ENCODE measurements around the gene LRCOL1. TPM values are rescaled to one million over a fixed set of nuclear protein-coding genes. Genes with fewer than 3 reads are reported as not detected.
"Not testable (repeated sequence)": the region's sequence is repeated elsewhere in the genome, so short reads cannot be mapped to it uniquely, and the experiment has no call there.

Gene LRCOL1
- total and polyA plus RNA-seq, 9 donors: 0.11 to 0.71 (median 0.63) TPM; not detected in 5

- intact Hi-C loops (cut with DNase I): loop anchor here in 2 of 4 donors (1.0 to 5.0 kb wide), 3 partner anchors 37 to 449 kb away; no protein-coding TSS in a partner anchor
- no peak overlapping the region for H3K27ac ChIP-seq
- TF ChIP-seq CTCF (IDR thresholded peaks at IDR 0.05) (no peak), POLR2A (IDR thresholded peaks at IDR 0.05) (no peak), EP300 (IDR thresholded peaks at IDR 0.05) (no peak)
- no peaks in the 10 kb centered on the region for H3K9me3 ChIP-seq
- no peak overlapping the region for H3K4me3 ChIP-seq
- H3K4me1 ChIP-seq (ENCODE audit: insufficient read depth): peaks cover 4% of the 10 kb centered on the region
- DNase-seq: peak in 1 of 5 donors; percentile 59
- WGBS, 3 donors: 71 to 81% (median 74%) methylated on average over 23 to 31 of the region's 31 CpGs
- no peaks in the 10 kb centered on the region for H3K36me3 ChIP-seq
- no peaks in the 10 kb centered on the region for H3K27me3 ChIP-seq
Measured at GRCh38 chr12:132601171-132601883, 9.1 kb downstream of the LRCOL1 start.

GRCh38 chr12:132600048-132601032, 10.0 kb downstream of the LRCOL1 start:
- Histone ChIP-seq H3K4me1 (ENCODE audit: insufficient read depth) (peaks cover 4% of the 10 kb centered on the region), H3K4me3 (peak overlapping the region; percentile 36), H3K9me3 (no peaks in the 10 kb centered on the region), H3K27ac (peak overlapping the region in 1 of 2 donors; percentile 33), H3K27me3 (no peaks in the 10 kb centered on the region), H3K36me3 (no peaks in the 10 kb centered on the region)
- DNase-seq: peak; percentile 72 to 84 (median 78)
- intact Hi-C loops (cut with DNase I): loop anchor here in 2 of 4 donors (1.0 to 5.0 kb wide), 3 partner anchors 38 to 448 kb away; no protein-coding TSS in a partner anchor
- 18 to 29% (median 23%) methylated on average over 45 of the region's 45 CpGs for WGBS, 3 donors
- TF ChIP-seq EP300 (IDR thresholded peaks at IDR 0.05) (no peak), POLR2A (IDR thresholded peaks at IDR 0.05) (no peak), CTCF (IDR thresholded peaks at IDR 0.05) (peak; percentile 50 to 71 (median 65))

- H3K9me3 ChIP-seq; H3K4me1 ChIP-seq (ENCODE audit: insufficient read depth); intact Hi-C loops (cut with DNase I); H3K4me3 ChIP-seq; H3K27ac ChIP-seq; DNase-seq; H3K36me3 ChIP-seq; H3K27me3 ChIP-seq: not testable (repeated sequence)
- 71 to 81% (median 80%) methylated on average over 6 of the region's 6 CpGs for WGBS, 3 donors
Measured at GRCh38 chr12:132599502-132599901, 10.9 kb downstream of the LRCOL1 start.

- TF ChIP-seq EP300 (IDR thresholded peaks at IDR 0.05): no peak
- peak in 3 of 5 donors; percentile 58 to 83 (median 66) for DNase-seq
- no peak overlapping the region for H3K4me3 ChIP-seq
- WGBS, 3 donors: 5 to 6% (median 6%) methylated on average over 21 to 24 of the region's 58 CpGs
- H3K27ac ChIP-seq: no peak overlapping the region
- intact Hi-C loops (cut with DNase I): no loop called here
- no peaks in the 10 kb centered on the region for H3K9me3 ChIP-seq
- H3K4me1 ChIP-seq (ENCODE audit: insufficient read depth): peaks cover 2% of the 10 kb centered on the region
- no peaks in the 10 kb centered on the region for H3K27me3 ChIP-seq
- no peaks in the 10 kb centered on the region for H3K36me3 ChIP-seq
Measured at GRCh38 chr12:132597333-132598316, 12.8 kb downstream of the LRCOL1 start.
